ENCODE results near the gene SLC25A39. TPM values are rescaled to one million over a fixed set of nuclear protein-coding genes. Genes with fewer than 3 reads are reported as not detected.

The SLC25A39 gene
- total and polyA plus RNA-seq, 2 donors (not counting 1 experiment from before 2014, with no cell fraction given) = 35.3 to 70.2 TPM

DNA sequence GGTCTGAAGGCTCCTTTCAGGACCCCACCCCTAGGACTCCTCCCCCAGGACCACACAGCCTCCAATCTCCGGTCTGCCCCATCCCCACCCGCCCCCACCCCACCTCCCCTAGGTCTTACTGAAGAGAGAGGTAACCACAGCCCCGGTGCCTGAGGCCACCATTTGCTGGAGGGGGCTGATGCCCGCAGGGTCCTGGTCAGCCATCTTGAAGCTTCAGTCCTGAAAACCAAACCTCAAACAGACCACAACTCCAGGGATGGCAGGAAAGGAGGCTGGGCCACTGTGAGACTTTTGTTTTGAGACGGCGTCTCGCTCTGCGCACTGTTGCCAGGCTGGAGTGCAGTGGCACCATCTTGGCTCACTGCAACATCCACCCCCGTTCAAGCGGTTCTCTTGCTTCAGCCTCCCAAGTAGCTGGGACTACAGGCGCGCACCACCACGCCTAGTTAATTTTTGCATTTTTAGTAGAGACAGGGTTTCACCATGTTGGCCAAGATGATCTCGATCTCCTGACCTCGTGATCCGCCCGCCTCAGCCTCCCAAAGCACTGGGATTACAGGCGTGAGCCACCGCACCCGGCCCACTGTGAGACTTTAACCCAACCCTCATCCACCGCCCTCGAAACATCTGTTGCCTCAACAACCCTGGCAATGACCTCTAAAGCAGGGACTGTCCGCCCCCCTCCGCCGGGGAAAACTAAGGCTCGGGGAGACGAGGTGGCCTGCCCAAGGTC, 1.1 kb downstream of the SLC25A39 start:
- Histone ChIP-seq H3K9me3 (ENCODE audit: control insufficient read depth, insufficient read depth, low read depth, low read length) (no peaks in the 10 kb centered on the region), H3K27me3 (ENCODE audit: control insufficient read depth, insufficient read depth, low read length) (no peaks in the 10 kb centered on the region), H3K9ac (ENCODE audit: insufficient read depth, low read length) (peak overlapping the region; percentile 73), H3K4me3 (replicated peaks in 1 of 4; ENCODE audit: control extremely low read depth in 1 of 4, insufficient read depth in 1 of 4, low read depth in 3 of 4, low read length in 4 of 4) (peak overlapping the region; percentile 70 to 82 (median 79)), H3K79me2 (ENCODE audit: control insufficient read depth, insufficient read depth, low read length) (peaks cover 6% of the 10 kb centered on the region), H3K4me2 (ENCODE audit: extremely low read depth, insufficient read depth, low read length) (peak overlapping the region; percentile 98), H3K27ac (ENCODE audit: insufficient read depth, low read length) (peak overlapping the region; percentile 71), H3K4me1 (ENCODE audit: control insufficient read depth, extremely low read depth, insufficient read depth, low read length) (peaks cover 2% of the 10 kb centered on the region), H3K36me3 (ENCODE audit: control insufficient read depth, insufficient read depth, low read length) (peaks cover 7% of the 10 kb centered on the region), H4K20me1 (ENCODE audit: control insufficient read depth, extremely low read depth, insufficient read depth, low read length) (no peaks in the 10 kb centered on the region), H2AFZ (ENCODE audit: low read length) (no peak overlapping the region)
- no peak for DNase-seq (ENCODE audit: low read depth in 2 of 2)
- TF ChIP-seq CTCF (conservative IDR thresholded peaks at IDR 0.05 in 1 of 2, IDR thresholded peaks at IDR 0.05 in 1 of 2; ENCODE audit: low read depth in 1 of 2, low read length in 2 of 2) (no peak), EZH2 (IDR thresholded peaks at IDR 0.05; ENCODE audit: low read length, missing control alignments) (no peak)

- DNase-seq (ENCODE audit: low read depth in 2 of 2) = no peak
- Histone ChIP-seq H4K20me1 (ENCODE audit: control insufficient read depth, extremely low read depth, insufficient read depth, low read length) (no peaks in the 10 kb centered on the region), H3K36me3 (ENCODE audit: control insufficient read depth, insufficient read depth, low read length) (peaks cover 7% of the 10 kb centered on the region), H3K27ac (ENCODE audit: insufficient read depth, low read length) (no peak overlapping the region), H2AFZ (ENCODE audit: low read length) (no peak overlapping the region), H3K4me1 (ENCODE audit: control insufficient read depth, extremely low read depth, insufficient read depth, low read length) (peaks cover 2% of the 10 kb centered on the region), H3K9ac (ENCODE audit: insufficient read depth, low read length) (no peak overlapping the region), H3K4me2 (ENCODE audit: extremely low read depth, insufficient read depth, low read length) (no peak overlapping the region), H3K9me3 (ENCODE audit: control insufficient read depth, insufficient read depth, low read depth, low read length) (no peaks in the 10 kb centered on the region), H3K79me2 (ENCODE audit: control insufficient read depth, insufficient read depth, low read length) (peaks cover 6% of the 10 kb centered on the region), H3K4me3 (replicated peaks in 1 of 4; ENCODE audit: control extremely low read depth in 1 of 4, insufficient read depth in 1 of 4, low read depth in 3 of 4, low read length in 4 of 4) (no peak overlapping the region), H3K27me3 (ENCODE audit: control insufficient read depth, insufficient read depth, low read length) (no peaks in the 10 kb centered on the region)
- no peak for TF ChIP-seq EZH2 (IDR thresholded peaks at IDR 0.05; ENCODE audit: low read length, missing control alignments)
- no peak for TF ChIP-seq CTCF (conservative IDR thresholded peaks at IDR 0.05 in 1 of 2, IDR thresholded peaks at IDR 0.05 in 1 of 2; ENCODE audit: low read depth in 1 of 2, low read length in 2 of 2)
Observed at GRCh38 chr17:44322236-44322895, 2.3 kb downstream of the SLC25A39 start.

DNA sequence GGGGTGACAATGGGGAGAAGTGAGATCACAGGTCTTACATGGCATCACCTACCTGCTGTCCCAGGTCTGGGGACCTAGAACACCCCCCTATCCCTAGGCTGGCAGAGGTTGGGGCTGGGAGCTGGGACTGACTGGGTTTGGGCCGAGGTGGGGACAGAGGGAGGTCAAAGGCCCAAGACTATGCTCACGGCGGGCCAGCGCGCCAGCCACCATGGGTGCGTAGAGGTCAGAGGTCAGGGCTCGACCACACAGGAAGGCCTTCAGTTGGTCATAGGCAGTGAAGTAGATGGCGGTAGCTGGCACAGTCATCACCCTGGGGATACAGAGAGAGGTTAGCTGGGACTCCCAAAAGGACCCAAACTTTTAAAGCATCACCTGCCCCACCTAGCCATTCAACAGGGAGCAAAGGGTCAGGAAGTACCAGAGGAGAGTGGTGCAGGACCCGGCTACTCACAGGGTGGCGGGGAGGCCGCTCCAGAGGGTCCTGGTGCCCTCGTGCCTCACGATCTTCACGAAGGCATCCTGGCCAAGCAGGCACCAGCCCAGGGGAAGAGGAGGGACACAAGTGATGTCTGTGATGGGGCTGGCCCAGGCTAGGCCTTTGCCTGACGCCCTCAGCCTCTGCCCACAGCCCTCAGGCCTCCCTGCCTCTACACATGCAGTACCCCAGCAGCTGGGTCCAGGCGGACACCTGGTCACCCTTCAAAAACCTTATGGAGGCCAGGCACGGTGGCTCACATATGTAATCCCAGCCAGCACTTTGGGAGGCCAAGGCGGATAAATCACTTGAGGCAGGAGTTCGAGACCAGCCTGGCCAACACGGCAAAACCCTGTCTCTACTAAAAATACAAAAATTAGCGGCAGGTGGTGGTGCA, 3.1 kb downstream of the SLC25A39 start:
- H3K4me1 ChIP-seq (ENCODE audit: control insufficient read depth, extremely low read depth, insufficient read depth, low read length) = peaks cover 2% of the 10 kb centered on the region
- no peak overlapping the region for H2AFZ ChIP-seq (ENCODE audit: low read length)
- no peak for TF ChIP-seq EZH2 (IDR thresholded peaks at IDR 0.05; ENCODE audit: low read length, missing control alignments)
- TF ChIP-seq CTCF (conservative IDR thresholded peaks at IDR 0.05 in 1 of 2, IDR thresholded peaks at IDR 0.05 in 1 of 2; ENCODE audit: low read depth in 1 of 2, low read length in 2 of 2) = no peak
- no peak overlapping the region for H3K27ac ChIP-seq (ENCODE audit: insufficient read depth, low read length)
- no peak overlapping the region for H3K4me3 ChIP-seq (replicated peaks in 1 of 4; ENCODE audit: control extremely low read depth in 1 of 4, insufficient read depth in 1 of 4, low read depth in 3 of 4, low read length in 4 of 4)
- no peak for DNase-seq (ENCODE audit: low read depth in 2 of 2)
- H3K36me3 ChIP-seq (ENCODE audit: control insufficient read depth, insufficient read depth, low read length) = peaks cover 7% of the 10 kb centered on the region
- no peaks in the 10 kb centered on the region for H4K20me1 ChIP-seq (ENCODE audit: control insufficient read depth, extremely low read depth, insufficient read depth, low read length)
- H3K9ac ChIP-seq (ENCODE audit: insufficient read depth, low read length) = no peak overlapping the region
- no peaks in the 10 kb centered on the region for H3K9me3 ChIP-seq (ENCODE audit: control insufficient read depth, insufficient read depth, low read depth, low read length)
- peaks cover 4% of the 10 kb centered on the region for H3K27me3 ChIP-seq (ENCODE audit: control insufficient read depth, insufficient read depth, low read length)
- peaks cover 6% of the 10 kb centered on the region for H3K79me2 ChIP-seq (ENCODE audit: control insufficient read depth, insufficient read depth, low read length)
- H3K4me2 ChIP-seq (ENCODE audit: extremely low read depth, insufficient read depth, low read length) = no peak overlapping the region
